ENCODE data around the gene TOP3B.

TOP3B gene

GRCh38 chr22:21994881-21995444 is 12.4 kb upstream of the TOP3B start:
- no peak for TF ChIP-seq EZH2phosphoT487 (IDR thresholded peaks at IDR 0.05; ENCODE audit: low read length)
- no peaks in the 10 kb centered on the region for H3K27me3 ChIP-seq (replicated peaks; ENCODE audit: insufficient read depth, low read length)
- no peaks in the 10 kb centered on the region for H3K36me3 ChIP-seq (replicated peaks; ENCODE audit: insufficient read depth, low read length)

GRCh38 chr22:21992593-21993237 is 10.1 kb upstream of the TOP3B start:
- Histone ChIP-seq H3K36me3 (replicated peaks; ENCODE audit: insufficient read depth, low read length) (no peaks in the 10 kb centered on the region), H3K9me3 (replicated peaks; ENCODE audit: insufficient read depth, low read length) (no peaks in the 10 kb centered on the region), H3K4me1 (ENCODE audit: low read length) (no peaks in the 10 kb centered on the region), H3F3A (ENCODE audit: insufficient read depth, low read length) (no peaks in the 10 kb centered on the region), H3K27ac (ENCODE audit: low read length) (no peak overlapping the region), H2AFZ (ENCODE audit: low read length) (no peak overlapping the region), H4K20me1 (ENCODE audit: insufficient read depth, low read length) (no peaks in the 10 kb centered on the region), H3K9ac (ENCODE audit: low read length) (no peak overlapping the region), H3K4me2 (ENCODE audit: low read depth, low read length) (no peak overlapping the region), H3K27me3 (replicated peaks; ENCODE audit: insufficient read depth, low read length) (no peaks in the 10 kb centered on the region), H3K4me3 (ENCODE audit: low read length) (no peak overlapping the region), H3K79me2 (ENCODE audit: low read length) (no peaks in the 10 kb centered on the region), H3K9me2 (replicated peaks; ENCODE audit: insufficient read depth, low read length) (no peaks in the 10 kb centered on the region)
- TF ChIP-seq EZH2phosphoT487 (IDR thresholded peaks at IDR 0.05; ENCODE audit: low read length): no peak
- TF ChIP-seq CTCF (IDR thresholded peaks at IDR 0.05; ENCODE audit: low read length): no peak
- no peak for TF ChIP-seq EZH2 (optimal IDR thresholded peaks at IDR 0.05; ENCODE audit: low read depth, low read length)
- DNase-seq: no peak

More at GRCh38 chr22:21994881-21995444, 12.4 kb upstream of the TOP3B start:
- no peak overlapping the region for H3K27ac ChIP-seq (ENCODE audit: low read length)
- no peak overlapping the region for H3K4me3 ChIP-seq (ENCODE audit: low read length)
- H3K4me2 ChIP-seq (ENCODE audit: low read depth, low read length): no peak overlapping the region
- H3K79me2 ChIP-seq (ENCODE audit: low read length): no peaks in the 10 kb centered on the region
- H3F3A ChIP-seq (ENCODE audit: insufficient read depth, low read length): no peaks in the 10 kb centered on the region
- no peaks in the 10 kb centered on the region for H4K20me1 ChIP-seq (ENCODE audit: insufficient read depth, low read length)
- H3K9ac ChIP-seq (ENCODE audit: low read length): no peak overlapping the region
- no peak for DNase-seq
- H3K9me2 ChIP-seq (replicated peaks; ENCODE audit: insufficient read depth, low read length): no peaks in the 10 kb centered on the region
- no peak overlapping the region for H2AFZ ChIP-seq (ENCODE audit: low read length)
- H3K9me3 ChIP-seq (replicated peaks; ENCODE audit: insufficient read depth, low read length): no peaks in the 10 kb centered on the region
- no peaks in the 10 kb centered on the region for H3K4me1 ChIP-seq (ENCODE audit: low read length)

- H3F3A ChIP-seq (ENCODE audit: insufficient read depth, low read length): no peaks in the 10 kb centered on the region
- DNase-seq: no peak
These were observed 9.2 kb upstream of the TOP3B start for GRCh38 chr22:21991774-21992173.

More at GRCh38 chr22:21991774-21992173, 9.2 kb upstream of the TOP3B start:
- H3K27me3 ChIP-seq (replicated peaks; ENCODE audit: insufficient read depth, low read length): no peaks in the 10 kb centered on the region
- no peak overlapping the region for H2AFZ ChIP-seq (ENCODE audit: low read length)
- no peak overlapping the region for H3K27ac ChIP-seq (ENCODE audit: low read length)
- no peaks in the 10 kb centered on the region for H3K36me3 ChIP-seq (replicated peaks; ENCODE audit: insufficient read depth, low read length)
- no peak overlapping the region for H3K4me3 ChIP-seq (ENCODE audit: low read length)
- TF ChIP-seq CTCF (IDR thresholded peaks at IDR 0.05; ENCODE audit: low read length) (no peak), EZH2 (optimal IDR thresholded peaks at IDR 0.05; ENCODE audit: low read depth, low read length) (no peak), EZH2phosphoT487 (IDR thresholded peaks at IDR 0.05; ENCODE audit: low read length) (no peak)
- H3K79me2 ChIP-seq (ENCODE audit: low read length): no peaks in the 10 kb centered on the region
- H3K4me1 ChIP-seq (ENCODE audit: low read length): no peaks in the 10 kb centered on the region
- no peak overlapping the region for H3K9ac ChIP-seq (ENCODE audit: low read length)
- H3K9me2 ChIP-seq (replicated peaks; ENCODE audit: insufficient read depth, low read length): no peaks in the 10 kb centered on the region
- H3K4me2 ChIP-seq (ENCODE audit: low read depth, low read length): no peak overlapping the region
- no peaks in the 10 kb centered on the region for H4K20me1 ChIP-seq (ENCODE audit: insufficient read depth, low read length)
- no peaks in the 10 kb centered on the region for H3K9me3 ChIP-seq (replicated peaks; ENCODE audit: insufficient read depth, low read length)
